HG02981 (cell line): ENCODE data around the gene PPP1R15A.
"Not testable (repeated sequence)": the region's sequence is repeated elsewhere in the genome, so short reads cannot be mapped to it uniquely, and the experiment has no call there.

Source experiments
- ATAC-seq: cut with Tn5 transposase; IDR thresholded peaks from one replicate; pipeline ENCODE4 v1.9.1; 2021; ENCODE audit warnings: mild to moderate bottlenecking, moderate library complexity; ENCODE audit not compliant: unreplicated experiment

The PPP1R15A gene

DNA sequence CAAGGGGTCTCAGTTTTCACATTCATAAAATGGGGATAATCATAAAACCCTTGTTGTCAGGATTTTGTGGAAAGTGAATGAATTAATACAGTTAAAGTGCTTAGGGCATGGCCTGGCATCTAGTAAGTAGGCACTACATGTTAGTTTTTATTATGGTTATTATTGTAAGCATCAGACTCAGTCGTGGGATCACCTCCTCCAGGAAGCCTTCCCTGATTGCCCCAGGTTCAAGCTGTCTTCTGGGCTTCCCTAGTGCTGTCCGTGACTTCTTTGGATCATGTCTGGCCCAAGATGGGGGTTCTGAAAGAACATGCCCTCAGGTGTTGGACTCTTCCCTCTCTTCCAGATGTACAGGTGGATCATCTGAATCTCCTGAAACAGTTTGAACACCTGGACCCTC is 38.6 kb downstream of the PPP1R15A start:
- ATAC-seq = no peak

DNA sequence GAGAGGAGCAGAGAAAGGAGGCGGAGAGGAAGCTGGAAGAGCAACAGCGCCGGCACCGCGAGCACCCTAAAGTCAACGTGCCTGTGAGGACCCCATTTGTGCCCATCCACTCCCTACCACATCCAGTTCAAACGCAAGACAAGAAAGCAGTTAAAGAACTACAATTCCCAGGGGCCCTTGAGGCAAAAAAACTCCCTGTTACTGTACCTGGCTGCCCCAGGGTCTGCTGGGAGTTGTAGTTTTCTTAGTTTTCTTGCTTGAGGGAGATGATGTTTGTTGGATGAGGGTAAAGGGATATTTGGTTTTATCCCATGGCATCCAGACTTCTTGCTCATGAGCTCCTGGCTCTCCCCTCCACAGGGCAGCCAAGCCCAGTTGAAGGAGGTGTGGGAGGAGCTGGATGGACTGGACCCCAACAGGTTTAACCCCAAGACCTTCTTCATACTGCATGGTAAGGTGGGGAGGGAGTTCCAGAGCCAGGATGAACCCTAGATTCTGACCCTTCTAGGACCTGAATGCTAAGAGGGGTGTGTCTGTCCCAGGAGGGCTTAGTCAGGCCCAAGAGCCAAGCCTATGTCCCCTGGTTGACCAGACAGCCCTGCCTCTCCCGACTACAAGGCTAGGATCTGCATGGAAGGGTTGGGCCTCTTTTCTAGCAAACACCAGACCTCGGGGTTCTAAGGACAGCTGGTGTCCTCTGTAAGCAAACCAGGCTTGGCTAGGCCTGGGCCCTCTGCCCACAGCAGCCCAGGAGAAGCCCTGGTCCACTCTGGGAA is 41.1 kb downstream of the PPP1R15A start:
- no peak for ATAC-seq

DNA sequence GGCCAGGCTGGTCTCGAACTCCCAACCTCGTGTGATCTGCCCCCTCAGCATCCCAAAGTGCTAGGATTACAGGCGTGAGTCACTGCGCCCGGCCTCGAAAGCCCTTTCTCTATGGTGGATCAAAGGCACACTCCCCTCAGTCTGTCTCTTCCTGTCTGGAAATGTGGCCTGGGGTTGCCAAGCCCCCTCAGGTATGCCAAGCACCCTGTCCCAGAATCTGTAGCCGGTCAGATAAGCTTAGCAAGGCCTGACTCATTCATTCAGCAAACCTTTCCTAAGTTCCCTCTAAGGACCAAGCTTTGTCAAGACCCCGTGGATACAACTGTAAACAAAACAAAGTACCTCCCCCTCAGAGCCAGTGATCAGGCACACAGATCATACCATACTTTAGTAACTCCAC is 42.0 kb downstream of the PPP1R15A start:
- no peak for ATAC-seq

DNA sequence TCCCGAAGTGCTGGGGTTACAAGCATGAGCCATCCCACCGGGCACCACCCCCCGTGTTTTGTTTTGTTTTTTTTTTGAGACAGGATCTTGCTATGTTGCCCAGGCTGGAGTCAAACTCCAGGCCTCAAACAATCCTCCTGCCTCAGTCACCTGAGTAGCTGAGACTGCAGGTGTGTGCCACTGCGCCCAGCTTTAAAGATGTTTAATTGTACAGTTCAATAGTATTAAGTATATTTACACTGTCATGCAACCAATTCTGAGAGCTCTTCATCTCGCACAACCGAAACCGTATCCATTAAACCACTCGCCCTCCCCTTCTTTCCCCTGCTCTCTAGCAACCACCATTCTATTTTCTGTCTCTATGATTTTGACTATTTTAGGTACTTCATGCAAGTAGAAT is 43.5 kb downstream of the PPP1R15A start:
- no peak for ATAC-seq

DNA sequence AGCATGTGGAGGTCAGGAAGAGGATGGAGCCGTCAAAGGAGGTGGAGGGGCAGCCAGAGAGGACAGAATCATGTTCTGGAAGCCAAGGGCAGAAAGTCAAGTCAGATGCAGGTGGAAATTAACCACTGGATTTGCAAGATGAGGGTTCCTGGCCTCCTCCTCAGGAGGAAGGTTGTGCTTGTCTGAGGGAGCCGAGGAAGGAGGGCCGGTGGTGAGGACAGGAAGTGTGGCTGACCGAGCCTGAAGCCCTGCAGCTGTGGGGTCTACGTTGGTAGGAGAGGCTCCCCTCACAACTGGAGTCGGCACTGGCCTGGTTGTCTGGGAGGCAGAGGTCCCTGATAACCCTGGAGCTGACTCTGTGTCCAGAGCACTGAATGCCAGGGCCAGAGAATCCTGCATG is 45.9 kb downstream of the PPP1R15A start:
- ATAC-seq = no peak

DNA sequence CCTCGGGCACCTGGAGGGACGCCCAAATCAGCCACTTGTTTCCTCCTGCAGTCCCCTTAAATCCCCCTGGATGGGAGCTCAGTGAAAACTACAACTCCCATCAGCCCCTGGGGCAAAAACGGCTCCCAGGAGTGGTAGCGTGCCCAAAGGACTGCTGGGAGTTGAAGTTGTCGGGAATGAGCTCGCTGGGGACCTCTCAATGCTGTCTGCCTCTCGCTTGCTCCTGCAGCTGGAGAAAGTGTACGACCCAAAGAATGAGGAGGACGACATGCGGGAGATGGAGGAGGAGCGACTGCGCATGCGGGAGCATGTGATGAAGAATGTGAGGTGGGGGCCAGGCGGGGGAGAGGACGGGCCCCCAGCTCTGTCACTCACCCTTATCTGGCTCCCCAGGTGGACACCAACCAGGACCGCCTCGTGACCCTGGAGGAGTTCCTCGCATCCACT is 46.6 kb downstream of the PPP1R15A start:
- ATAC-seq = no peak

DNA sequence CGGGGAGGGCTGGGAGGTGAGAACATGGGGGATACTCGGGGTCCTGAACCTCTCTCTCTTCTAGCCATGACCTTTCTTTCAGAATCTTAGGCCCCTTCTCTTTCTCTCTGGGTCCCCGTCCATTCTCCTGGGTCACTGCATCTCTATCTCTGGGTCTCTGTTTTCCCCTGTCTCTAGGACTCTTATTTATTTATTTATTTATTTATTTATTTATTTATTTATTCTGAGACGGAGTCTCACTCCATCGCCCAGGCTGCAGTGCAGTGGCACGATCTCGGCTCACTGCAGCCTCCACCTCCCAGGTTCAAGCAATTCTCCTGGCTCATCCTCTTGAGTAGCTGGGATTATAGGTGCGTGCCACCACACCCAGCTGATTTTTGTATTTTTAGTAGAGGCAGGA is 47.0 kb downstream of the PPP1R15A start:
- not testable (repeated sequence) for ATAC-seq

DNA sequence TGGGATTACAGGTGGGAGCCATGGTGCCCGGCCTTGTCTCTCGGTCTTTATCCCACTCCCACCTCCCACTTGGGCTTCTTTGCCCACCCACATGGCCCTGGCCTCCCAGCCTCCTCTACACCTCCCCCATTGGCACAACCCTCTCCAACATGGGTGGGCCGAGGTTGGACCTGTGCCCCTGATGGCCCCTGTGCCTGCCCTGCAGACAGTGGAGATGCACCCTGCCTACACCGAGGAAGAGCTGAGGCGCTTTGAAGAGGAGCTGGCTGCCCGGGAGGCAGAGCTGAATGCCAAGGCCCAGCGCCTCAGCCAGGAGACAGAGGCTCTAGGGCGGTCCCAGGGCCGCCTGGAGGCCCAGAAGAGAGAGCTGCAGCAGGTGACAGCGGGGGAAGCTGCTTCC is 48.7 kb downstream of the PPP1R15A start:
- ATAC-seq = no peak

DNA sequence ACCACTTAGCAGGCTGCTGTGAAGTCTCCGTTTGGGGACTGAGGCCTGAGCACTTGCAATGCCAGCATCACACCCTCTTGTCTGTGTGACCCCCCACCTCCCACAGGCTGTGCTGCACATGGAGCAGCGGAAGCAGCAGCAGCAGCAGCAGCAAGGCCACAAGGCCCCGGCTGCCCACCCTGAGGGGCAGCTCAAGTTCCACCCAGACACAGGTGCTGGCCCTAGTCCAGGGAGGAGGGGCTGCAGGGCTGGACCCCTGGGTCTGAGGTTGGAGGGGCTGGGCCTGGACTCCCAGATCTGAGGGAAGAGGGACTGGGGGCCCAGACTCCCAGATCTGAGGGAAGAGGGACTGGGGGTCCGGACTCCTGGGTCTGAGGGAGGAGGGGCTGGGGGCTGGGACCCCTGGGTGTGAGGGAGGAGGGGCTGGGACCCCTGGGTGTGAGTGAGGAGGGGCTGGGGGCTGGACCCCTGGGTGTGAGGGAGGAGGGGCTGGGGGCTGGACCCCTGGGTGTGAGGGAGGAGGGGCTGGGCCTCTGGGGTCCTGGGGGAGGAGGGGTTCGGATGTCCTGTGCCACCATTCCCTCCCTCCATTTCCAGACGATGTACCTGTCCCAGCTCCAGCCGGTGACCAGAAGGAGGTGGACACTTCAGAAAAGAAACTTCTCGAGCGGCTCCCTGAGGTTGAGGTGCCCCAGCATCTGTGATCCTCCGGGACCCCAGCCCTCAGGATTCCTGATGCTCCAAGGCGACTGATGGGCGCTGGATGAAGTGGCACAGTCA is 49.7 kb downstream of the PPP1R15A start:
- ATAC-seq = no peak

DNA sequence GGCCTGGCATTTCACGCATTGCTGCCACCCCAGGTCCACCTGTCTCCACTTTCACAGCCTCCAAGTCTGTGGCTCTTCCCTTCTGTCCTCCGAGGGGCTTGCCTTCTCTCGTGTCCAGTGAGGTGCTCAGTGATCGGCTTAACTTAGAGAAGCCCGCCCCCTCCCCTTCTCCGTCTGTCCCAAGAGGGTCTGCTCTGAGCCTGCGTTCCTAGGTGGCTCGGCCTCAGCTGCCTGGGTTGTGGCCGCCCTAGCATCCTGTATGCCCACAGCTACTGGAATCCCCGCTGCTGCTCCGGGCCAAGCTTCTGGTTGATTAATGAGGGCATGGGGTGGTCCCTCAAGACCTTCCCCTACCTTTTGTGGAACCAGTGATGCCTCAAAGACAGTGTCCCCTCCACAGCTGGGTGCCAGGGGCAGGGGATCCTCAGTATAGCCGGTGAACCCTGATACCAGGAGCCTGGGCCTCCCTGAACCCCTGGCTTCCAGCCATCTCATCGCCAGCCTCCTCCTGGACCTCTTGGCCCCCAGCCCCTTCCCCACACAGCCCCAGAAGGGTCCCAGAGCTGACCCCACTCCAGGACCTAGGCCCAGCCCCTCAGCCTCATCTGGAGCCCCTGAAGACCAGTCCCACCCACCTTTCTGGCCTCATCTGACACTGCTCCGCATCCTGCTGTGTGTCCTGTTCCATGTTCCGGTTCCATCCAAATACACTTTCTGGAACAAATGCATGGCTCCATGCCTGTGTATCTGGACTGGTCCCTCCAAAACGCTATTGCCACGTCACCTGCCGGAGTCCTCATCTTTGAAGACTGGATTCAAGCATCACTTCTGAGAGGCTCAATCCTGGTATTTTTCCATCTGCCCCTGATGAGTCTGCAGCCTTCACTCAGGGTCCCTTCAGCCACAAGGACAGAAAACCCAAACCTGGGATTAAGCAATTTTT is 50.6 kb downstream of the PPP1R15A start:
- ATAC-seq = no peak

DNA sequence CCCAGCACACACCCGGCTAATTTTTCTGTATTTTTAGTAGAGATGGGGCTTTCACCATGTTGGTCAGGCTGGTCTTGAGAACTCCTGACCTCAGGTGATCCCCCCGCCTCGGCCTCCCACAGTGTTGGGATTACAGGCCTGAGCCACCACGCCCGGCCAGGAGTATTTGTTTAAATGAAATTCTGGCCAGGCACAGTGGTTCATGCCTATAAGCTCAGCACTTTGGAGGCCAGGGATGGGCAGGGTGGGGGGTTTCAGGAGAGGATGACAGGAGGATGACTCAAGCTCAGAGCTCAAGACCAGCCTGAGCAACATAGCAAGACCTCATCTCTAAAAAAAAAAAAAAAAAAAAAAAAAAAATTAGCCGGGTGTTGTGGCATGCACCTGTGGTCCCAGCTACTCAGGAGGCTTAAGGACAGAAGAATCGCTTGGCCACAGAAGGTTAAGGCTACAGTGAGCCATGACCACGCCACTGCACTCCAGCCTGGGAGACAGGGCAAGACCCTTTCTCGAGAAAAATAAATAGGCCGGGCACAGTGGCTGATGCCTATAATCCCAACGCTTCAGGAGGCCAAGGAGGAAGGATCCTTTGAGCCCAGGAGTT is 53.1 kb downstream of the PPP1R15A start:
- ATAC-seq = no peak
